Astrocyte (in vitro differentiated cells and primary cell): ENCODE data around the gene DDX4.

ENCODE experiments used
- CTCF ChIP-seq: IDR thresholded peaks from 2 replicates; pipeline ENCODE4 v1.5.1; 2011; ENCODE audit warnings: low read depth, mild to moderate bottlenecking, inconsistent platforms, low read length, moderate library complexity; ENCODE audit not compliant: insufficient read depth
- EZH2 ChIP-seq: IDR thresholded peaks from 2 replicates; pipeline ENCODE4 v1.6.1; 2012; ENCODE audit warnings: mild to moderate bottlenecking, low read length, inconsistent platforms; ENCODE audit not compliant: insufficient read depth

DNA sequence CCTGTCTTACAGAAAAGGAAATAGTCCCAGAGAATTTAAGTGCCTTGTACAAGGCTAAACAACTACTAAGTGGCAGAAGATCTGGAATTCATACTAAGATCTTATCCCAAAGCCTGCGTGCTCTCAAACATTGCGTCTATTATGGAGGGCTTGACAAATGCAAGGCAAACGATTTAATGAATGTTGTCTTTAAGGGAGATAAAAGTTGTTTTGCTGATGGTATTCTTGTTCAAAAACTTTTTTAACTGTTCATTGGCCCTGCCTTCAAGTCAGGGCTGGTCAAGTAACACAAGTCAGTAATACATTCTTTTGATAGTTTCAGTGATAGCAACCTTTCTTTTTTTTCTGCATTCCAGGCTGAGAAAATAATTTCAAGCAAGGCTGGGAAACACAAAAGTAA lies 24.0 kb upstream of the DDX4 start:
- TF ChIP-seq EZH2 = no peak
- no peak for TF ChIP-seq CTCF
